GM21737 (cell line): Measurements from ENCODE around the gene CNNM3.

ENCODE experiments used
- ATAC-seq: cut with Tn5 transposase; IDR thresholded peaks from one replicate; pipeline ENCODE4 v1.9.1; 2021; ENCODE audit warnings: mild to moderate bottlenecking, moderate library complexity; ENCODE audit not compliant: unreplicated experiment

Gene CNNM3

GRCh38 chr2:96816836-96817702 lies 1.0 kb downstream of the CNNM3 start:
- ATAC-seq, result no peak

GRCh38 chr2:96817882-96818281 lies 1.8 kb downstream of the CNNM3 start:
- no peak for ATAC-seq

DNA sequence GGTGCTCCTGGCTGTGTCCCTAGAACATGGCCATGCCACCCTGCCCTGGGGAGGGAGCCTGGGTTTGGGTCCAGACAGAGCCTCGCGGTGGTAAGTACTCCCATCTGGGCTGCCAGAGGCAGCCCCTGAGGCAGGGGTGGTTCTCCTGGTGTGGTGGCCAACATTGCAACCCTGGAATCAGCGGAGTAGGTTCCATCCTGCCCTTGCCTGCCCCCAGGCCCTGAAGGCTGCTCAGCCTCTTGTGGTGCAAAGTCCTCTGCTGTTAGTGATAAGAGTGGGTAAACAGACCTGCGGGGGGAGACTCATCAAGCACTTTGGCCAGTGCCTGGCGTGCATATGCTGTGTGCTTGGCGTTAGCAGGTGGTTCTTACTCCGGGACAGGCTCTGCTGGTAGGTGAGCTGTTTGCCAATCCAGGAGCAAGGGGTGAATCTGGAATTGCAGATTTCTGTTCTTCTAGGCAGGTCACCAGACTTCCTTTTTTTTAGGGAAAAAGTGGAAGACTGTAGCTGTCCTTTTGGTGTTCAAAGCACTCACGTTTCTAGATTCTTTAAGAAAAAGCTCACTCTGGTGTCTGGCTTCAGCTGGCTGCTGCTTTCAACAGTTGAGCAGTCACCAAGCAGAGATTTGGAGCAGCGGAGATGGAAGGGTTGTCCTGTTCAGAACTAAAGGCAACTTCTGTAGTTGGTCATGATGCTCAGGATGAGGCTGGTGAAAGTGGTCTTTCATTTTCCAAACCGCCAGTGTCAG lies 3.2 kb downstream of the CNNM3 start:
- no peak for ATAC-seq

- no peak for ATAC-seq
Measured at GRCh38 chr2:96819876-96820511, 3.9 kb downstream of the CNNM3 start.

GRCh38 chr2:96821113-96821675 lies 5.1 kb downstream of the CNNM3 start:
- ATAC-seq, result no peak

DNA sequence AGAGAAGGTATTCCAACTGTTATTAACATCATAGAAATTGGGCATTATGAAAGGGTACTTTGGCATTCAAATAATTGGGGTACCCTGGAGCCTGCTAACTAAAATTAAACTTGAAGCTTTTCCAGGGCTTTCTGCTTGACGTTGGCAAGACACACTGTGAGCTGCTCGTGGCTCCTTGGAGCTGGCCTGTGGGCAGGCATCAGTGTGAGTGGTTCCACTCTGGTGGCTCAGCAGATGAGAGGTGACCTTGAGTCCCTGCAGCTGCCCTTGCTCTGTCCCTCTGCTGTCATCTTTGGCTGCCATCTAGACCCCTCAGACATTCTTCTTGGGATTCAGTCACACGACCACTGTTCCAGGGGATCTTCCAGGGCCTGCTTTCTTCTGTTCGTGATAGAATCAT lies 6.7 kb downstream of the CNNM3 start:
- ATAC-seq, result no peak

- no peak for ATAC-seq
Measured at GRCh38 chr2:96823198-96823597, 7.1 kb downstream of the CNNM3 start.

- ATAC-seq, result no peak
Measured at GRCh38 chr2:96824079-96824870, 8.2 kb downstream of the CNNM3 start.

DNA sequence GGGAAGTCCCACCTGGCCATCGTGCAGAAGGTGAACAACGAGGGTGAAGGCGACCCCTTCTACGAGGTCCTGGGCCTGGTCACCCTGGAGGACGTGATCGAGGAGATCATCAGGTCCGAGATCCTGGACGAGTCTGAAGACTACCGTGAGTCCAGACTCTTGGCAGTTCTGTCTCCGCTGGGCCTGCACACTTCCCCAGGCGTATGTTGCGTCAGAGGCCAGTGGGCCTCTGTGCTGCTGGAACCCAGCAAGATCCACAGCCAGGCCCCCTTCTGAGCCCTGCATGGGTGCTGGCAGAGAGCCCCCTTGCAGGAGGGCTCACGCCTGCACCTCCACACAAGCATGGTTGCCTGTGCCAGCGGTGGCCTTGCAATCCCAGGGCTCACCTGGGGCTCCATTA lies 9.0 kb downstream of the CNNM3 start:
- ATAC-seq, result no peak

- no peak for ATAC-seq
Measured at GRCh38 chr2:96826546-96827278, 10.6 kb downstream of the CNNM3 start.

- ATAC-seq, result no peak
Measured at GRCh38 chr2:96828436-96828835, 12.4 kb downstream of the CNNM3 start.

- ATAC-seq, result no peak
Measured at GRCh38 chr2:96828874-96829273, 12.8 kb downstream of the CNNM3 start.

GRCh38 chr2:96830044-96830562 lies 14.0 kb downstream of the CNNM3 start:
- ATAC-seq, result no peak

DNA sequence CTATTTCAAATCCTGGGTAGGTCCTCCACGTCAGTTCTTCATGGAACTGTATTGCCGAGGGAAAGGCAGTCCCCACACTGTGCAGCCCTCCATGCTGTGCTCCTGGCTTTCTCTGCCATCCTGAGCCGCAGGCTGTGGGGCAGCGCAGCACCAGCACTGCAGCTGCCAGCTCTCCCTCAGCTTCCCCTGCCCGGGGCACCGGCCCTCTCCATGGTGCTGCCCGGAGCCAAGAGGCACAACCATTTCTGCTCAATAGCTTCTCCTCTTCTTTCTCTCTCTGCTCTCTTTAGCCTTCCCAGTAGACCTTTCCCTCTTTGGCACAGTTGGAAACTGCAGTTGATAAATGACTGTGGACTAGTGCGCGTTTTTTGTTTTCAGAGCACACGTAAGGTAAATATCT lies 15.6 kb downstream of the CNNM3 start:
- no peak for ATAC-seq

DNA sequence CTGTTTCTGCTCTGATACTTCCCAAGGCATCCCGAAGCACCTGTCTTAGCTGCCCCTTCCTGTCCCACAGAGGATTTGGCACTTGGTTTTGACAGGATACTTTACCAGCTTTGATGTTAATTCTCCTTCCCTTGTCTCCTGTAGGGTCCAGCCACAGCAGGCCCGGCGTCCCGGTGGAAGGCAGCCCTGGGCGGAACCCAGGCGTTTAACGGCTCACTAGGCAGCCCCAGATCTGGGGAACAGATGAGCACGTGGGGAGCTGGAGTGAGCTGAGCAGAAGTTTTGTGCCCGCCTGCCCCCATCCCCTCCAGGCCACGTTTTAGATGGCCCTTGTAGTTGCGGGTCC lies 16.3 kb downstream of the CNNM3 start:
- no peak for ATAC-seq

- ATAC-seq, result no peak
Measured at GRCh38 chr2:96832754-96833507, 16.9 kb downstream of the CNNM3 start.

DNA sequence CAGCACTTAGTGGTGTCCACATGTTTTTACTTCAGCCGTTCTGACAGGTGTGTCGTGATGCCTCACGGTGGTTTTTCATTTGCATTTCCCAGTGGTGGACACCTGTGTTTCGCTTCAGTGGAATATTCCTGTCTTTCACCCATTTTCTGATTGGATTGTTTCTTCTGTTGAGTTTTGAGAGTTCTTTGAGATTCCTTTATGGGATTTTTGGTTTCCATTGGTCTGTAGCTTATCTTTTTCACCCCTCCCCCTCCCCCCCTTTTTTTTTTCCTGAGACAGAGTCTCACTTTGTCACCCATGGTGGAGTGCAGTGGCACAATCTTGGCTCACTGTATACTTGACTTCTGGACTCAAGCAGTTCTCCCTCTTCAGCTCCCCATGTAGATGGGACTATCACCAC lies 19.8 kb downstream of the CNNM3 start:
- no peak for ATAC-seq

- ATAC-seq, result no peak
Measured at GRCh38 chr2:96837575-96837974, 21.5 kb downstream of the CNNM3 start.
